NCI-H510A treated with DMSO at 0.1 percent for 48 hours (cell line): ENCODE results near the gene RCN2.

Experiments
- DNase-seq: peaks from one replicate; lab custom pipeline; 2025; lab: John Stamatoyannopoulos, UW

The RCN2 gene

GRCh38 chr15:76994496-76994895 lies 62.9 kb downstream of the RCN2 start:
- DNase-seq, result no peak

DNA sequence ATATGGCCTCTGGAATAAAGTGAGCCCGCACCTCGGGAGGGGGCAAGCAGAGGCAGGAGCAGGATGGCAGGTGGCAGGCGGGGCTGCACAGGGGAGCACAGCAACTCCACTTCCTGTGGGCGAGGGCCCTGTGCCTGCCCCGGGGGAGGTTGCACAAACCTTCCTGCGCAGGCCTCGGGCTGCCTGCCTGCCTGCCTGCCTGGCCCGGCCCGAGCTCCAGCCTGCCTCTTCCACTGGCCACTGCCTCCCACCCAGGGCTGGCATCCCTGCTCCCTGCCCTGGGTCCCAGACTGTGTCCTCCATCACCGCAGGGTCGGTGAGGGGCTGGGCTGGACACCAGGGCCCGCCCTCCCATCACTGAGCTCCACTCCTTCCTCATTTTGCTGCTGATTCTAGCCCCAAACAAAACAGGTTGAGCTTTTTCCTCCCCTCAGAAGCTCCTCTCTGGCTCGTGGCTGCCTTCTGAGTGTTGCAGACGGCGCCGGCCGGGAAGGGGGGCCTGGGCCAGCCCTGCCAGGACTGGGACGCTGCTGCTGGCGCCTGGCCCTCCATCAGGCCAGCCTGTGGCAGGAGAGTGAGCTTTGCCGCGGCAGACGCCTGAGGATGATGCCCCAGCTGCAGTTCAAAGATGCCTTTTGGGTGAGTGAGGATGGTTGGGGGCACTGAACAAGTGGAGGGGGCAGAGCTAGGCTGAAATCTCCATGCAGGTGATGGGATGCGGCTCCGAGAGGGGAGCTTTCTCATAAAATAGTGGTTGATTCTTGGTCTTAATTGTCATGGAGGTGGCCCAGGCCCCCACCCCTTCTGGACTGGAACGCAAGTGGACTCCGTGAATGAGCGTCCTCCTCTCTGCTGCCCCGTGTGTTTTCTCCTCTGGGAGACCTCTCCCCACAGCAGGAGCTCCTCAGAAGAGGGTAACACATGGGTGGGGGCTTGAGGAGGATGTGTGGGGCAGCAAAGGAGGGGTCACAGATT lies 63.7 kb downstream of the RCN2 start, which contains the start of gene PSTPIP1:
Gene PSTPIP1 (plus strand): TSS at position 156 of the 975 bp plus-strand sequence. CDS start 448 bp downstream, at position 604.
- DNase-seq, result no peak

GRCh38 chr15:76996076-76996525 lies 64.6 kb downstream of the RCN2 start:
- DNase-seq, result no peak

DNA sequence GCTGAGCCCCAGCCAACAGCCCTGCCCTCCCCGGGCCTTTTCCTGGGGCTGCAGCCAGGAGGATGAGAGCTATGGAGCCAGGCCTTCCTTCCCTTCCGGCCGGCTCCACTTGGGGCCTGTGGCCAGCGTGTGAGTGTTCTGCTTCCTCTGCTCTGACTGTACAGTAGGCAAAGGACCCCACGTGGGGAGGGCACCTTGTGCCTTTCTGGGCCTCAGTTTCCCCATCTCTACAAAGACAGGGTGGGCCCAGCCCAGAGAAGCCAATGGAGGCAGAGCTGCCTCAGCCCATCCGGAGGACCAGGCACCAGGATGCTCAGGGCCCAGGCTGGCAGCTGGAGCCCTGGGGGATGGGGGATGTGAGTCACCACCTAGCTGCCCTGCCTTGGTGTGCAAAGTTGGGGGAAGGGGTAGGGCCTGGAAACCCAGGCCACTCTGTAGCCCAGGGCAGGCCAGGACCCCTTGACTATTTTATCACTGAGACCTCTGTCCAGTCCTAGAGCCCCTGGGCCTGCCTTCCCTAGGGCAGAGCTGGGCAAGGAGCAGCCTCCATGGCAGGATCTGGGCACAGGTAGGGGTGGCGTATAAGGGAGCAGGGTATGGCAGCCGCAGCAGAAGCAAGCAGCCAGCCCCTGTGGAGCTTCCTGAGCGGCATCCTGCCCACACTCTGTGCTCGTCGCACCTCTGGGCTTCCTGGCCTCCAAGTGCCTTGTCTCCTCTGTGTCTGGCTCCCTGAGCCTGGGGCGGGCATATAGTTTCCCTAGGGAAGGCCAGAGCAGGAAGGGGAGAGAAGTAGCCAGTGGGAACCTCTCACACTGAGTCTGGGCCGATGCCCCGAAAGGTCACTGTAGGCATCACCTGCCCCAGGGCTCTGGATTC lies 65.2 kb downstream of the RCN2 start:
- DNase-seq, result no peak

DNA sequence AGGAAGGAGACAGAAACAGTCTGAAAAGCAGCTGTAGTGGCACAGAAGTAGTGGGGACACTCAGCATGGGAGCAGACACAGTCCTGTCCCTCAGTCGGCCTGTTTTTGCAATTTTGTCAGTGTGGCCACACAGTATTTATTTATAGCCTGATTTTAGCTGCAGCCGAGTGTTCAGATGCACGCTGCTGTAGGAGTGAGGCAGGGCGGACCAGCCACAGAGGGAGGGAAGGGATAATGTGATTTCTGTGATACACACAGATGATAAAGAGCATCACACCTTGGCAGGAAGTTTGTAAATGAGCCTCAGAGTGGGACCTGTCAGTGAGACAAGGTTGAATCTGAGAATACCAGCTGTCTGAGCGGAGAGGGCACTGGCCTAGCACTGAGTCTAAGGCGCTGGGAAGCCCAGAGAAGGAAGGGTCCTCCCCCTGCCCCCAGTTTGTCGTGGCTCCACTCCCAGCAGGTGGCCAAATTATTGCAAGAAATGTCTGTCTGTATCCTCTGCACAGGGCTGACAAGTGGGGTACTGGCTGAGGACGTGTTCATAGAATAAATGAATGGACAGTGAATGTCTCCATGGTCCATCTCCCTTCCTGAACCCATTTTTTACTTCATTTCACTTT lies 67.2 kb downstream of the RCN2 start:
- DNase-seq, result no peak

- no peak for DNase-seq
Observed at GRCh38 chr15:76999996-77000395, 68.4 kb downstream of the RCN2 start.

DNA sequence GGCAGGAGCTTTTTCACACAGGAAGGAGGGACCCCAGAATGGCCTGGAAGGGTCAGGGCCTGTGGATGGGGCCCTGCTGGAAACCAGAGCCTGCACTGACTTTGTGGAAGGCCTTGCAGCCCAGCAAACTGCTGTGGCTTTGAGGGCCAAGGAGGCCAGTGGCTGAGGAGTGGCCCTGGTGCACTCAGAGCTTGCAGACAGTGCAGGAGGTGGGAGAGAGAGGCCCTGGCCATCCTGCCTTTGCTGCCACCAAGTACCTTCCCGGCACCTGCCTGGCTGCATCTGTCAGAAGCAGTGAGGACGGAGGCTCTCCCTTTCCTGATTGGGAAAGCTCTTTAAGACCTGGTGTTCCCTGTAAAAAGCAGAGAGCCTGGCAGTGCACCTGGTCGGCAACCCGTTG lies 69.8 kb downstream of the RCN2 start:
- DNase-seq, result no peak

DNA sequence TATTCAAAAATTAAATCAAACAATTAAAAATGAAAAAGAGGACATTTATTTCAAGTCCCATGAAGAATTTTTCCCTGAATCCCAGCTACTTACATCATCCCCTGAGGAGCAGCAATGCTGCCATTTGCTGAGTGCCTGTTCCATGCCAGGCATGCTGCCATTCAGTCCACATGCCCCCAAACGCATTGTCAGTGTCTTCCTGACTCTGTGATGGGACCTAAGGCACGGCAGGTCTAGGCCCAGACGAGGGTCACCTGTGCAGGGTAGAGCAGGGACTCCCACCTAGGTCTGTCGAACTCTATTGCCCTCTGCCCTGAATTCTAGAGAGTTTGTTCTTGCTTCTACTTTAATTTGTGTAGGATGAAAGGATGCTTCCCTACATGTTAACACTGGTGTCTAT lies 70.4 kb downstream of the RCN2 start:
- no peak for DNase-seq

- DNase-seq, result no peak
Observed at GRCh38 chr15:77002436-77002835, 70.9 kb downstream of the RCN2 start.

DNA sequence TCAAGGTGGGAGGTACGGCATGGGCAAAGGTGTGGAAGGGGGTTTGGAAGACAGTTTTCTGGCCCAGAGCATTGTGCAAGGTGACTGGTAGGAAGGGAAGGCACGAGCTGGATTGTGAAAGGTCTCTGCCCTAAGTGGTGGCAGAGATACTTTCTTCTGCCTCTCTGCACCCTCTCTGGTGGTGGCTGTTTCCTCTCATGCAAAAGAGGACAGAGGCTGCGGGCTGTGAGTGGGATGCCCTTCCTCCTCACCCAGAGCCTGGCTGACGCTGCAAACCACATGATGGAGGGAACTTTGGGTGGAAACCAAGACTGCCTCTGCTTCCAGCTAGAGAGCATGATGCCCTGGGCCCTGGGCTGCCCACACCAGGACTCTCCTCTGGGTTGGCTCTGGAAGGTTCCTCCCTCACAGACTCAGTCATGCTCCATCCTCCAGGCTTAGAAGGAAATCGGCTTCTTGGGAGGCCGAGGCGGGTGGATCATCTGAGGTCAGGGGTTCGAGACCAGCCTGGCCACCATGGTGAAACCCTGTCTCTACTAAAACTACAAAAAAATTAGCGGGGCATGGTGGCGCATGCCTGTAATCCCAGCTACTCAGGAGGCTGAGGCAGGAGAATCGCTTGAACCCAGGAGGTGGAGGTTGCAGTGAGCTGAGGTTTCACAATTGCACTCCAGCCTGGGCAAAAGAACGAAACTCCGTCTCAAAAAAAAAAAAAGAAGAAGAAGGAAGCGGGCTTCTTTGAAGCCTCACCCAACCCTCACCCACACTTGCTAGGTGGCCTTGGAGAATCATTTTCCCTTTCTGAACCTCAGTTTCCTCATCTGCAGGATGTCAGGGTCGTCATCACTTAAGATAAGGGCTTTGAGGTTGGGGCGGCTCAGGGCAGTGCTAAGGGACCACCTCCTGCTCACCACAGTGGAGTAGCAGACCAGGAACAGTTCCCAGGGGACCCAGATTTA lies 71.7 kb downstream of the RCN2 start:
- DNase-seq, result no peak
